NCI-H2171 (cell line): ENCODE results near the gene ATP1A3.

Experiments
- DNase-seq: peaks from one replicate; lab custom pipeline; 2025; lab: John Stamatoyannopoulos, UW

Gene ATP1A3

DNA sequence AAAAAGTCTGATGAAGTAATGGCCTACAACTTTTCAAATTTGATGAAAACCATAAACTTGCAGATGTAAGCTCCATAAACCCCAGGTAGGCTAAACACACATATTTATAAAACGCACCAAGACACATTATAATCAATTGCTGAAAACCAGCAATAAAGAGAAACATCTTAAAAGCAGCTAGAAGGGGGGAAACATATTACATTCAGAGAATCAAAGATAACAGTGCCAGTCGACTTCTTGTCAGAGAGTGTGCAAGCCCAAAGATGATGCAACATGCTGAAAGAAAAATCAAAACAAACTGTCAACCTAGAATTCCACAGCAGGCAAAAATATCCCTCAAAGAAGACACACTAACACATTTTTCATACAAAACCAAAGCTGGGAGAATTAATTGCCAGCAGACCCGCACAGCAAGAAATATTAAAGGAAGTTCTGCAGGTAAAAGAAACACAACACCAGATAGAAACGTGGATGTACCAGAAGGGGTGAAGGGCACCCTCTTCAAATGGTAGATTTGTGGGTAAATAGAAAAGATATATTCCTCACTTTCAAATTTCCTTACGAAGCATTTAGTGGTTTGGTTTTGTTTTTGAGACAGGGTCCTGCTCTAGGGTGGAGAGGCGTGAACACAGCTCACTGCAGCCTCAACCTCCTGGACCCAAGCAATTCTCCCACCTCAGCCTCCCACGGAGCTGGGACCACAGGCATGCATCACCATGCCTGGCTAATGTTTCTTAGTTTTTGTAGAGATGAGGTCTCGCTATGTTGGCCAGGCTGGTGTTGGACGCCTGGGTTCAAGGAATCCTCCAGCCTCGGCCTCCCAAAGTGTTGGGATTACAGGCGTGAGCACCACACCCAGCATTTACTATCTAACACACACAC lies 16.5 kb upstream of the ATP1A3 start:
- no peak for DNase-seq

GRCh38 chr19:42006569-42006968 lies 12.5 kb upstream of the ATP1A3 start:
- DNase-seq = no peak

GRCh38 chr19:42005504-42005903 lies 11.5 kb upstream of the ATP1A3 start:
- DNase-seq = no peak

DNA sequence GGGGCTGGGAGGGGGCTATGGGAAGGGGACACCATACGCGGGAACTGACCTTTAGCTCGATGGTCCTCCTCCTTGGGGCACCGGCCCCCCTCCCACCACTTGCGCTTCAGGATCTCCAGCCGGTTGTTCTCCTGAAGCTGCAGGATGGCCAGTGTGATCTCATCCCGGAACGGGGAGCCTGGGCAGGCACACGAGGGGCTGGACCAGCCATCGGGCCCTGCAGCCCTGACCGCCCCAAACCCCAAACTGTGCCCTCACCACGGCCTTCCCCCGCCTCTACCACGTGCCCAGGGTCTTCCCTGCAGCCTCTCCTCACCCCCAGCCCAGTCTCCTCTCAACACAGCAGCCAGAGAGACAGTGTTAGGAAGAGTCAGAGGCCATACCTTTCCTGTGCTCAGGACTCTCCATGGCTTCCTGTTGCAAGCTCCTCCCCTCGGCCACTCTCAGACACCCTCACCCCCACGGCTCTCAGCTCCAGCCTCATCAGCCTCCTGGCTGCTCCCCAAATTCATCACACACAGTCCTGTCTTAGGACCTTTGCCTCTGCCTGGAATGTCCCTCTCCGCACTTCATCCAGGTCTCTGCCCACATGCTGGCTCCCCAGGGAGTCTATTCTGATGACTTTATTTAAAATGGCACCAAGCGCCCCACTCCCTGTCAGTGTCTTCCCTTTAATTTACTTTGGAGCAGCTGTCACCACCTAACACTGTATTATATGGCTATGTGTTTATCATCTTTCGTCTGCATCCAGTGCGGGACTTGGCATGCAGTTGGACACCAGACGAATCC lies 9.7 kb upstream of the ATP1A3 start:
- no peak for DNase-seq

DNA sequence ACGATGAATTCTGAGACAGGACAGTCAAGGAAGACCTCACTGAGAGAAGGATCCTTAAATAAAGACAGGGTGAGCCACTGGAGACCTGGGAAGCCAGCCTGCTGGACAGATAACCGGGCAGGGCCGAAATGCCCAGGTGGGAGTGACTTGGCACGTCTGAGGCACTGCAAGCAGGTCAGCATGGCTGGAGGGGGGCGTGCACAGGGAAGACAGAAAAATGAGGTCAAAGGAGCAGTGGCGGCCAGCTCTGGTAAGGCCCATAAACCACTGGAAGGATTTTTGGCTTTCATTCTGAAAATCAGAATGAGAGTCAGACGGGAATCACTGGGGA lies 5.8 kb upstream of the ATP1A3 start:
- no peak for DNase-seq

GRCh38 chr19:41999071-41999877 lies 5.2 kb upstream of the ATP1A3 start:
- DNase-seq = peak; percentile 55

GRCh38 chr19:41998246-41999020 lies 4.4 kb upstream of the ATP1A3 start:
- peak; percentile 86 for DNase-seq

GRCh38 chr19:41997851-41998229 lies 3.8 kb upstream of the ATP1A3 start:
- DNase-seq = peak; percentile 83

DNA sequence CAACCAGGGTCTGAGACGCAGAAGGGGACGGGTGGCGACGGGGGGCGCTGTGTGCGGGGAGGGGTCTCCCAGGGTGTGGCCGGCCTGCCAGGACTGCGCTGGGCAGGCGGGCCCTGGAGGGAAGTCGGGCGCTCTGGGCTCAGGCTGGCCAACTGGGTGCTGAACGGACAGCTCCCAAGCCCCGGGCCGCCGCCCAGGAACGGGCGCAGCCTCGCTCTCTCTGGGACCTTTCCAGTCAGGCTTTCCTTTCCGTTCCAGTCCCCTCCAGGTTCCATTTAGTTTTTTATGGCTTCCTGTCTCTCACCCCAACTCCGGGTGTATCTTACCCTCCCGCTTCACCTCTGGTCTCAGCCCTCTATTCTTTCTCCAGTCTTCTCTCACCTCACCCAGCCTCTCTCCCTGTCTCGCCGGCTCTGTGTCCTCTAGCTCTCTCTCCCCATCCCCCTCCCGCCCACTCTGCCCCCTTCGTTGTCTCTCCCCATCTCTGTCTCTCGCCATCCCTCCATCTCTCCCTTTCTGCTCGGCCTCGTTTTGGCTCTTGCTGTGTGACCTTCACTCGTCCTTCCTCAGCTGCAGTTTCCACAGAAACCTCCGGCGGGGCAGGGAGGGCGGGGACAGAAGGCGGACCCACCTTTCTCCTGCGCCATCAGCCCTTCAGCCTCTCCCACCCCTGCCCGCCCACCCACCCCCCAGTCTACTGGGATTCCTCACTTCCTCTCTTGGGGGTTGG lies 3.3 kb upstream of the ATP1A3 start:
- peak; percentile 83 for DNase-seq

- peak; percentile 20 for DNase-seq
These were observed 2.1 kb upstream of the ATP1A3 start for GRCh38 chr19:41995959-41996797.

DNA sequence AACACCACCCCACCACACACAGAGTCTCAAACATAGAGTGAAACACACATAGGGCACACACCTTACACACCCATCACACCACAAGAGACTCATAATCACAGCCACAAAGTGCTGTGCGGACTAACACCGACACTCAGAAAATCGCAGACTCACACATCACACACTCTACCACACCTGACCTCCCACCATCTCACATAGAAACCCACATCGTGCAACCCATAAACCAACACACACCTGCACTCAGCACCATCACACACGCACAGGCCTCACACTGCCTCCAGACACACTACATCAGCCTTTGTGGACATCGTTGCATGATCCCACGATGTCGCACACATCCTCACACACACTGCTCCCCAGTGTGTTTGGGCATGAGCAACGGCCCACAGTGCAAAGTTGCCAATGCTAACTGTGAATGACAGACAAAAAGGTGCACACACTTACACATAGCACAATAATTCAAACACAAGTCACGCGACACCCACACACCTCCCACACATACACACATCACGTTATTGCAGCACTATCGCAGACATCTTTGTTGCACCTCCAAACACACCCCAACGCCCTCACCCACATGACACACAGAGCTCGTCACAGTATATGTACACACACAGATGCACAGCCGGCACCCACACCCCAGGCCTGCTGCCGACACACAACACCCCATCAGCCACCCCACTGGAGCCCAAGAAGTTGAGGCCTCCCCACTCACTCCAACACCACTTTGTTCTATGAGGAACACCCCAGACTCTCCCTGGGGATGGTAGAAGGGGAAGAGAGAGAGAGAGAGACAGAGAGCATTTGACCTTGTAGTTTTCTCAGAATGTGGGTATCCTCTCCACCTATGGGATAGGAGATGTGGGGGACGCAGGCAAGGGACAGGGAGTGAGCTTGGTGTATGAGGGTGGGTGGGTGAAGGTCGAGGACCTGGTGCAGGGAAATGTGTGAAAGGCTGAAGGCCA lies 1.2 kb upstream of the ATP1A3 start:
- DNase-seq = no peak

GRCh38 chr19:41994521-41994971 lies 516 bp upstream of the ATP1A3 start:
- no peak for DNase-seq

DNA sequence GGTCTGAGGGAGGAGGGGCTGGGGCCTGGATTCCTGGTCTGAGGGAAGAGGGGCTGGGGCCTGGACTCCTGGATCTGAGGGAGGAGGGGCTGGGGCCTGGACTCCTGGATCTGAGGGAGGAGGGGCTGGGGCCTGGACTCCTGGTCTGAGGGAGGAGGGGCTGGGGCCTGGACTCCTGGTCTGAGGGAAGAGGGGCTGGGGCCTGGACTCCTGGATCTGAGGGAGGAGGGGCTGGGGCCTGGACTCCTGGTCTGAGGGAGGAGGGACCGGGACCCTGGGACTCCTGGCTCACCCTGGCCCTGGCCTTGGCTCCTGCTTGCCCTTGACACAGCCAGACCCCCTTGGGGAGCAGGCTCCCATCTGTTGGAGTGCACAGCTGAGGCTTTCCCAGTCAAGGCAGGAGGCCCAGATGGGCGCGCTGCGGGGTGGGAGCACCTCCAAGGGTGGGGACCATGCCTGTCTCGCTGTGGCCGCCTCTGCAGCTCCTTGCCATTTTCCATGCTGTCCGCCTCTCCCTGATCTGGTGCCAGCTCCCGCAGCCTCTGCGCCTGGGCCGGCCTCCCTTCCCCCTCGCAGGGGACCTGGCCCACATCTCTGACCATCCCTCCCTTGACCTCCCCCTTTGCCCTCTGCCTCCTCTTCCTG lies 2.0 kb downstream of the ATP1A3 start:
- peak; percentile 71 for DNase-seq

DNA sequence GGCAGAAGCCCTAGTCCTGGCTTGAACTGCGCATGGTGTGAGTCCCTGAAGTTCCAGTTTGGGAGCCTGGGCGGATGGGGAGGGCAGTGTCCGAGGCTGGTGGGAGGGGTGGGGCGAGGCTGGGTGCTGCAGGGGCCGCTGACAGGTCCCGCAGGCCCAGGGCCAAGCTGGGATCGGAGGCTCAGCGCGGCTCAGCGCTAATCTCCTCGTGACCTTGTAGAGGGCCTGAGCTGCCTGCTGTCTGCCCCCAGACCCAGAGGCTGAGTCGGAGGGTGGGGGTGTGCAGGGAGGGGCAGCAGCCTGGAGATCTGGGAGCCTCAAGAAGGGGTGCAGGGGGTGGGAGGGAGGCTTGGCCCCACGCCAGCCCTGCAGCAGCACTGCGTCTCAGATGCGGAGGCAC lies 3.0 kb downstream of the ATP1A3 start:
- no peak for DNase-seq

GRCh38 chr19:41990615-41991014 lies 3.4 kb downstream of the ATP1A3 start:
- no peak for DNase-seq

DNA sequence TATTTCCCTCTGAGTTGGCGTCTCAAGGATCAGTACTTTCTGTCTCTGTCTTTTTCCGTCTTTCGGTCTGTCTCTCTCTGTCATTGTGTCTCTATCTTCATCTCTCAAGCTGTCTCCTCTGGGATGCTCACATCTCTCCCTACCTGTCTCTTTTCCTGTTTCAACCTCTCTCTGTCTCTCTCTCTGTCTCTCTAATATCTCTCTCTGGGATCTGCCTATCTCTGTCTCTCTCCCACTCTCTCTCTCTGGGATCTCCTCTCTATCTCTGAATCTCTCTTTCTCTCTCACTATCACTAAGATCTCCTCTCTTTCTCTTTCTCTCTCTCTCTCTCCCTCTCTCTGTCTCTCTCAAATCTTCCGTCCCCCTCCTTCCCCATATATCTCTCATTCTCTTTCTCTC lies 4.0 kb downstream of the ATP1A3 start:
- DNase-seq = no peak

DNA sequence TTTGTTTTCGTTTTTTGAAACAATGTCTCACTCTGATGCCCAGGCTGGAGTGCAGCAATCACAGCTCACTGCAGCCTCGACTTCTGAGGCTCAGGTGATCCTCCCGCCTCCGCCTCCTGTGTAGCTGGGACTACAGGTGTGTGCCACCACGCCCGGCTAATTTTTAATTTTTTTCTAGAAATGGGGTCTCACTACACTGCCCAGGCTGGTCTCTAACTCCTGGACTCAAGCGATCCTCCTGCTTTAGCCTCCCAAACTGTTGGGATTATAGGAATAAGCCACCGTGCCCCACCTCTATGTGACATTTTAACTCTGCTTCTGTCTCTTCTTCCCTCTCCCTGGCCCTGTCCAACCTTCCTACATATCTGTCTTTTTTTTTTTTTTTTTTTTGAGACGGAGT lies 5.1 kb downstream of the ATP1A3 start:
- DNase-seq = no peak

DNA sequence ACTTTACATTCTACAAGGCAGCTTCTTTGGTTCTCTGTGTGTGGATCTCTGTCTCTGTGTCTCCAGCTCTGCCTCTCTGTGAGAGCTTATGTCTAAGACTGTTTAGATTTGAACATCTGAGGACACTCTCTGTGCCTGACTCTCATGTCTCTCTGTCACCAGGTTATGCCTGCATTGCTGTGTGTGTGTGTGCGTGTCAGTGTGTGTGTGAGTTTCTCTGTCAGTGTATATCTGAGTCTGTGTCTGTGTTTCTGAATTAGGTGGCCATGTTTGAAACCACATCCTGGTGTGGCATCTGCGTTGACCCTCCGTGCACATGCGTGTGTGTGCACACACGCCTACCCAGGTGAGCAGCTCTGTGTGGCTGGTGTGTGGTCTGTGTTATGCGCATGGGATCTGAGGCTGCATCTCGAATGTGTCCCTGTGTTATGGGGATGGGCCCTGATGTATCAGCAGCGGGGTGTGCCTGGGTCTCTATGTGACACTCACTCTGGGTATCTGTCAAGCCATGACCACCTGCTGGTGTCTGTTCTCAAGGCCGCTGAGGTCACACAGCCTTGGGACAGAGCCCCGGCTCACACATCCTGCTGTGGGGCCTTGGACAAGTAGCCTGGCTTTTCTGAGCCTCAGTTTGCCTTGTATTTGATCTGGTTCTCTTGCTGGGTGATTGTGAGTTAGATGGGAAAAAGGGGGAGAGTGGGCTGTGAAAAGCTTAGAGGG lies 6.7 kb downstream of the ATP1A3 start:
- DNase-seq = no peak
